OCI-LY7 (cell line): ENCODE results near the gene NRN1L. TPM values are rescaled to one million over a fixed set of nuclear protein-coding genes. Genes with fewer than 3 reads are reported as not detected.

Experiments used
- BruUV-seq: library from RNA; stranded (reverse); fragments of 400-500 nt; replicated peaks from 2 replicates; lab custom pipeline; 2021; lab: Mats Ljungman, UMichigan
- CTCF ChIA-PET: fragments of 300-600 bp; sonication (Branson Sonifier 250); formaldehyde crosslinking; loops from one replicate; lab custom pipeline; 2022; ENCODE audit warnings: antibody characterized with exemption; ENCODE audit not compliant: unreplicated experiment; lab: Charles Lee
- POLR2A ChIA-PET: fragments of 300-600 bp; sonication (Branson Sonifier 250); formaldehyde crosslinking; loops from one replicate; lab custom pipeline; 2022; ENCODE audit warnings: antibody characterized with exemption; lab: Charles Lee
- DNase-seq: peaks from one replicate; pipeline ENCODE4 v3.0.0-alpha.2; 2015; ENCODE audit warnings: low spot score
- H2AFZ ChIP-seq: fragments of 200-600 bp; sonication (generic), shearing (Covaris generic); 2 replicates; pipeline ENCODE4 v1.6.1; 2014; ENCODE audit warnings: mild to moderate bottlenecking, antibody characterized with exemption, low read length, moderate library complexity
- H3K27ac ChIP-seq: fragments of 200-600 bp; sonication (generic); 2 replicates; pipeline ENCODE4 v1.5.1; 2014; ENCODE audit warnings: mixed run types, low read depth, mild to moderate bottlenecking, moderate library complexity, low read length, inconsistent platforms; ENCODE audit not compliant: poor library complexity, severe bottlenecking
- H3K36me3 ChIP-seq: fragments of 200-600 bp; sonication (generic); 2 replicates; pipeline ENCODE4 v1.6.1; 2014; ENCODE audit warnings: mild to moderate bottlenecking, antibody characterized with exemption, low read length, moderate library complexity, mixed read lengths; ENCODE audit not compliant: insufficient read depth
- H3K4me1 ChIP-seq: fragments of 200-600 bp; sonication (generic); 2 replicates; pipeline ENCODE4 v1.5.1; 2014; ENCODE audit warnings: mild to moderate bottlenecking, low read length; ENCODE audit not compliant: insufficient read depth, poor library complexity, severe bottlenecking
- H3K4me2 ChIP-seq: fragments of 200-600 bp; sonication (generic); 2 replicates; pipeline ENCODE4 v1.6.1; 2014; ENCODE audit warnings: mild to moderate bottlenecking, low read length
- H3K4me3 ChIP-seq: fragments of 200-600 bp; sonication (generic); 2 replicates; pipeline ENCODE4 v1.5.1; 2014; ENCODE audit warnings: mild to moderate bottlenecking, low read depth, low read length; ENCODE audit not compliant: poor library complexity, severe bottlenecking
- H3K79me2 ChIP-seq: fragments of 200-600 bp; sonication (generic); 2 replicates; pipeline ENCODE4 v1.6.1; 2016; ENCODE audit warnings: low read depth, mild to moderate bottlenecking, low read length, moderate library complexity, mixed read lengths; ENCODE audit not compliant: insufficient read depth
- H3K9me2 ChIP-seq: fragments of 200-600 bp; sonication (generic); 2 replicates; pipeline ENCODE4 v1.6.1; 2016; ENCODE audit warnings: mild to moderate bottlenecking, low read length, mixed read lengths; ENCODE audit not compliant: insufficient read depth
- H3K9me3 ChIP-seq: fragments of 200-600 bp; sonication (generic); 2 replicates; pipeline ENCODE4 v1.6.1; 2014; ENCODE audit warnings: mild to moderate bottlenecking, mixed run types, low read length, mixed read lengths
- H4K20me1 ChIP-seq: fragments of 200-600 bp; sonication (generic); 2 replicates; pipeline ENCODE4 v1.6.1; 2014; ENCODE audit warnings: mild to moderate bottlenecking, antibody characterized with exemption, low read length, moderate library complexity, mixed read lengths; ENCODE audit not compliant: insufficient read depth
- EZH2phosphoT487 ChIP-seq: fragments of 200-600 bp; sonication (generic); IDR thresholded peaks from 2 replicates; pipeline ENCODE4 v1.6.1; 2018; ENCODE audit warnings: low read depth, borderline replicate concordance, mild to moderate bottlenecking, mixed run types, antibody characterized with exemption, low read length, moderate library complexity, mixed read lengths
- intact Hi-C: fragments of 100-400 bp; cut with micrococcal nuclease; formaldehyde crosslinking; loops from one replicate; pipeline ENCODE4 v1.10.0; 2022; ENCODE audit not compliant: unreplicated experiment
- total RNA-seq, 2 experiments: library from RNA; depleted of rRNA in 1 of 2; stranded (reverse); fragments of >200 nt in 1 of 2; shearing (Covaris generic) in 1 of 2; gene quantifications; 2 replicates each; pipeline ENCODE4 v1.2.3, GENCODE V29; 2014 to 2022
- TF ChIP-seq, protein P1 (sequence below): fragments of 200-600 bp; sonication (generic); conservative IDR thresholded peaks from 2 replicates; pipeline ENCODE4 v1.5.1; 2014; ENCODE audit warnings: mild to moderate bottlenecking, antibody characterized with exemption, low read length, moderate library complexity, mixed read lengths

Gene NRN1L
- total RNA-seq, 2 experiments from 2014 or later = 0.66 to 0.80 TPM

DNA sequence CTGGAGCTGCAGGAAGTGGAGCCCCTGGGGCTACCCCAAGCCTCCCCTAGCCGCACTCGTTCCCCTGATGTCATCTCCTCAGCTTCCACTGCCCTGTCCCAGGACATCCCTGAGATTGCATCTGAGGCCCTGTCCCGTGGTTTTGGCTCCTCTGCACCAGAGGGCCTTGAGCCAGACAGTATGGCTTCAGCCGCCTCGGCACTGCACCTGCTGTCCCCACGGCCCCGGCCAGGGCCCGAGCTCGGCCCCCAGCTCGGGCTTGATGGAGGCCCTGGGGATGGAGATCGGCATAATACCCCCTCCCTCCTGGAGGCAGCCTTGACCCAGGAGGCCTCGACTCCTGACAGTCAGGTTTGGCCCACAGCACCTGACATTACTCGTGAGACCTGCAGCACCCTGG is 4.1 kb upstream of the NRN1L start:
- Histone ChIP-seq H3K4me3 (no peak overlapping the region), H3K4me1 (no peaks in the 10 kb centered on the region), H3K36me3 (peaks cover 97% of the 10 kb centered on the region), H3K9me3 (no peaks in the 10 kb centered on the region), H3K27ac (no peak overlapping the region), H3K9me2 (no peaks in the 10 kb centered on the region), H4K20me1 (no peaks in the 10 kb centered on the region), H3K4me2 (no peak overlapping the region), H3K79me2 (peaks cover 3% of the 10 kb centered on the region; the same call in 1 of the 2 replicates), H2AFZ (no peak overlapping the region)
- POLR2A ChIA-PET = no interaction called here
- BruUV-seq = no TSS peak
- DNase-seq = no peak
- CTCF ChIA-PET = no interaction called here
- TF ChIP-seq, protein P1, sequence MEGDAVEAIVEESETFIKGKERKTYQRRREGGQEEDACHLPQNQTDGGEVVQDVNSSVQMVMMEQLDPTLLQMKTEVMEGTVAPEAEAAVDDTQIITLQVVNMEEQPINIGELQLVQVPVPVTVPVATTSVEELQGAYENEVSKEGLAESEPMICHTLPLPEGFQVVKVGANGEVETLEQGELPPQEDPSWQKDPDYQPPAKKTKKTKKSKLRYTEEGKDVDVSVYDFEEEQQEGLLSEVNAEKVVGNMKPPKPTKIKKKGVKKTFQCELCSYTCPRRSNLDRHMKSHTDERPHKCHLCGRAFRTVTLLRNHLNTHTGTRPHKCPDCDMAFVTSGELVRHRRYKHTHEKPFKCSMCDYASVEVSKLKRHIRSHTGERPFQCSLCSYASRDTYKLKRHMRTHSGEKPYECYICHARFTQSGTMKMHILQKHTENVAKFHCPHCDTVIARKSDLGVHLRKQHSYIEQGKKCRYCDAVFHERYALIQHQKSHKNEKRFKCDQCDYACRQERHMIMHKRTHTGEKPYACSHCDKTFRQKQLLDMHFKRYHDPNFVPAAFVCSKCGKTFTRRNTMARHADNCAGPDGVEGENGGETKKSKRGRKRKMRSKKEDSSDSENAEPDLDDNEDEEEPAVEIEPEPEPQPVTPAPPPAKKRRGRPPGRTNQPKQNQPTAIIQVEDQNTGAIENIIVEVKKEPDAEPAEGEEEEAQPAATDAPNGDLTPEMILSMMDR = no peak
- no peak for TF ChIP-seq EZH2phosphoT487
- intact Hi-C loops = loop anchor here (5.0 kb wide), 1 partner anchor 182 kb away; no protein-coding TSS in a partner anchor

- Histone ChIP-seq H3K36me3 (peaks cover 91% of the 10 kb centered on the region), H4K20me1 (no peaks in the 10 kb centered on the region), H3K4me1 (no peaks in the 10 kb centered on the region), H3K4me2 (no peak overlapping the region), H3K27ac (no peak overlapping the region), H3K9me3 (no peaks in the 10 kb centered on the region), H3K4me3 (no peak overlapping the region), H2AFZ (no peak overlapping the region), H3K79me2 (no peaks in the 10 kb centered on the region), H3K9me2 (no peaks in the 10 kb centered on the region)
- ChIA-PET CTCF (no interaction called here), POLR2A (no interaction called here)
- no peak for DNase-seq
- no peak for TF ChIP-seq EZH2phosphoT487
- TF ChIP-seq, protein P1 = no peak
- intact Hi-C loops = loop anchor here (5.0 kb wide), 1 partner anchor 181 kb away; no protein-coding TSS in a partner anchor
- BruUV-seq = TSS peak; percentile 50
Measured at GRCh38 chr16:67881621-67882161, 3.0 kb upstream of the NRN1L start.

- no peaks in the 10 kb centered on the region for H3K9me3 ChIP-seq
- intact Hi-C loops = loop anchor here (1.0 to 5.0 kb wide), 2 partner anchors 46 to 180 kb away; no protein-coding TSS in a partner anchor
- no peaks in the 10 kb centered on the region for H3K4me1 ChIP-seq
- H3K4me3 ChIP-seq = no peak overlapping the region
- no peak overlapping the region for H2AFZ ChIP-seq
- H3K36me3 ChIP-seq = peaks cover 82% of the 10 kb centered on the region
- no peaks in the 10 kb centered on the region for H4K20me1 ChIP-seq
- no peaks in the 10 kb centered on the region for H3K9me2 ChIP-seq
- no TSS peak for BruUV-seq
- no peak overlapping the region for H3K4me2 ChIP-seq
- POLR2A ChIA-PET = no interaction called here
- CTCF ChIA-PET = interaction anchor here (0.5 to 1.0 kb wide), 2 partner anchors 99 to 158 kb away, joined by 3 read pairs; no protein-coding TSS in a partner anchor
- H3K79me2 ChIP-seq = no peaks in the 10 kb centered on the region
- H3K27ac ChIP-seq = no peak overlapping the region
- no peak for DNase-seq
- TF ChIP-seq, protein P1 = no peak
- no peak for TF ChIP-seq EZH2phosphoT487
Measured at GRCh38 chr16:67882374-67883145, 2.1 kb upstream of the NRN1L start.
